Lower leg skin (tissue), 4 donors: ENCODE data around the gene NOG. TPM values are rescaled to one million over a fixed set of nuclear protein-coding genes. Genes with fewer than 3 reads are reported as not detected.

Experiments used
- DNase-seq, 2 donors: peaks; one replicate each; pipeline ENCODE4 v3.0.0-alpha.2; 2019; ENCODE audit warnings: low spot score in 2 of 2
- H3K4me3 ChIP-seq: fragments of 200-600 bp; sonication (generic); 2 replicates; pipeline ENCODE4 v1.5.1; 2017; ENCODE audit warnings: mild to moderate bottlenecking, low read depth; ENCODE audit not compliant: poor library complexity, severe bottlenecking
- CTCF ChIP-seq, 3 donors: fragments of 450-650 bp; IDR thresholded peaks; one replicate each; pipeline ENCODE4 v1.5.1; 2016; ENCODE audit warnings: antibody characterized with exemption in 3 of 3, mild to moderate bottlenecking in 3 of 3, moderate library complexity in 2 of 3
- POLR2A ChIP-seq, 2 donors: fragments of 450-650 bp; IDR thresholded peaks; one replicate each; pipeline ENCODE4 v1.6.1; 2016 to 2017; ENCODE audit warnings: antibody characterized with exemption in 2 of 2, mild to moderate bottlenecking in 1 of 2, moderate library complexity in 1 of 2
- WGBS, 2 donors: methylation state at CpG; one replicate each; pipeline ENCODE4 v1.1.5; 2018; 5-methylcytosine and 5-hydroxymethylcytosine counted together
- intact Hi-C: fragments of 100-400 bp; cut with DNase I; formaldehyde crosslinking; loops from one replicate; pipeline ENCODE4 v1.15.0; 2023; ENCODE audit warnings: low total_unique reads
- total RNA-seq, 4 donors: library from RNA; depleted of rRNA; stranded (reverse); fragments of >200 nt; gene quantifications; one replicate each; pipeline ENCODE4 v1.1.0, GENCODE V29; 2016

The NOG gene
- total RNA-seq, 4 donors from 2014 or later = 0.30 to 0.78 (median 0.52) TPM; not detected in 1

- intact Hi-C loops = loop anchor here (5.0 kb wide), 1 partner anchor 123 kb away; no protein-coding TSS in a partner anchor
- DNase-seq = peak in 1 of 2 donors; percentile 86
- WGBS, 2 donors = 0 to 2% methylated on average over 22 to 44 of the region's 61 CpGs
- peak overlapping the region; percentile 27 for H3K4me3 ChIP-seq
- TF ChIP-seq POLR2A (IDR thresholded peaks at IDR 0.05) (no peak), CTCF (IDR thresholded peaks at IDR 0.05) (no peak)
Measured at GRCh38 chr17:56594320-56595107, 1.0 kb downstream of the NOG start.

- no peak for TF ChIP-seq POLR2A (IDR thresholded peaks at IDR 0.05)
- no peak for DNase-seq
- WGBS, 2 donors = 2 to 6% methylated on average over 7 of the region's 7 CpGs
- no peak overlapping the region for H3K4me3 ChIP-seq
- intact Hi-C loops = no loop called here
Measured at GRCh38 chr17:56595108-56595418, 1.6 kb downstream of the NOG start.

GRCh38 chr17:56595831-56596690, 2.6 kb downstream of the NOG start:
- peak in 1 of 2 donors; percentile 80 for DNase-seq
- TF ChIP-seq POLR2A (IDR thresholded peaks at IDR 0.05) (no peak), CTCF (IDR thresholded peaks at IDR 0.05) (no peak)
- no peak overlapping the region for H3K4me3 ChIP-seq
- intact Hi-C loops = no loop called here
- WGBS, 2 donors = 0 to 1% methylated on average over 26 to 34 of the region's 43 CpGs

GRCh38 chr17:56596691-56597494, 3.4 kb downstream of the NOG start:
- WGBS, 2 donors = 1 to 2% methylated on average over 29 to 40 of the region's 40 CpGs
- intact Hi-C loops = no loop called here
- no peak overlapping the region for H3K4me3 ChIP-seq
- peak in 1 of 2 donors; percentile 76 for DNase-seq
- TF ChIP-seq POLR2A (IDR thresholded peaks at IDR 0.05) = no peak
- no peak for TF ChIP-seq CTCF (IDR thresholded peaks at IDR 0.05)

GRCh38 chr17:56597495-56597990, 4.0 kb downstream of the NOG start:
- DNase-seq = peak in 1 of 2 donors; percentile 83
- TF ChIP-seq CTCF (IDR thresholded peaks at IDR 0.05) (no peak), POLR2A (IDR thresholded peaks at IDR 0.05) (no peak)
- no peak overlapping the region for H3K4me3 ChIP-seq
- 2 to 4% methylated on average over 10 to 31 of the region's 41 CpGs for WGBS, 2 donors
- intact Hi-C loops = no loop called here
